C4-2B (cell line): ENCODE results near the gene MUC21.

ENCODE experiments used
- ZFX ChIP-seq: fragments of 450-650 bp; IDR thresholded peaks from 2 replicates; pipeline ENCODE4 v1.6.1; 2017
- TF ChIP-seq, protein P1 (sequence below): fragments of 450-650 bp; conservative IDR thresholded peaks from 2 replicates; pipeline ENCODE4 v1.5.1; 2017; ENCODE audit warnings: mild to moderate bottlenecking

DNA sequence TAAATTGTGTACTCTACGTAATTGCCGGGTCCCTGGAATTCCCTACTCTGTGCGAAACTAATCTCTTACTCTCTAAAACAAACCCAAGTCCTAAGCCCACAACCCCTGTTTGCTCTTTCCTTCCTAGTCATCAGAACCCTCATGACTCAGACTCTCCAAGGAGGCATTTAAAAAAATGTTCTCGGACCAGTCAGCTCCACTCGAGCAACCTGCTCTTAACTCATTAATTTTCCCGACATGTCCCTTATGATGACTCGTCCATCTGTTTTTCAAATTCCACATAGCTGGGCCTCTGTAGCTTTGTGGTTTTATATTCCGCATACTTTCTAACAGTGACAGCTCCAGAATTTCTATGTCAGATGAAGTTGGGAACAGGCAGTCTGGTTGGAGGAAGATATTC is 24.2 kb downstream of the MUC21 start:
- TF ChIP-seq, protein P1, sequence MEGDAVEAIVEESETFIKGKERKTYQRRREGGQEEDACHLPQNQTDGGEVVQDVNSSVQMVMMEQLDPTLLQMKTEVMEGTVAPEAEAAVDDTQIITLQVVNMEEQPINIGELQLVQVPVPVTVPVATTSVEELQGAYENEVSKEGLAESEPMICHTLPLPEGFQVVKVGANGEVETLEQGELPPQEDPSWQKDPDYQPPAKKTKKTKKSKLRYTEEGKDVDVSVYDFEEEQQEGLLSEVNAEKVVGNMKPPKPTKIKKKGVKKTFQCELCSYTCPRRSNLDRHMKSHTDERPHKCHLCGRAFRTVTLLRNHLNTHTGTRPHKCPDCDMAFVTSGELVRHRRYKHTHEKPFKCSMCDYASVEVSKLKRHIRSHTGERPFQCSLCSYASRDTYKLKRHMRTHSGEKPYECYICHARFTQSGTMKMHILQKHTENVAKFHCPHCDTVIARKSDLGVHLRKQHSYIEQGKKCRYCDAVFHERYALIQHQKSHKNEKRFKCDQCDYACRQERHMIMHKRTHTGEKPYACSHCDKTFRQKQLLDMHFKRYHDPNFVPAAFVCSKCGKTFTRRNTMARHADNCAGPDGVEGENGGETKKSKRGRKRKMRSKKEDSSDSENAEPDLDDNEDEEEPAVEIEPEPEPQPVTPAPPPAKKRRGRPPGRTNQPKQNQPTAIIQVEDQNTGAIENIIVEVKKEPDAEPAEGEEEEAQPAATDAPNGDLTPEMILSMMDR, result no peak
- no peak for TF ChIP-seq ZFX
